ENCODE data around the gene BMP2K. TPM values are rescaled to one million over a fixed set of nuclear protein-coding genes. Genes with fewer than 3 reads are reported as not detected.

The BMP2K gene
- polyA plus RNA-seq (ENCODE audit: insufficient read length): 17.2 TPM

DNA sequence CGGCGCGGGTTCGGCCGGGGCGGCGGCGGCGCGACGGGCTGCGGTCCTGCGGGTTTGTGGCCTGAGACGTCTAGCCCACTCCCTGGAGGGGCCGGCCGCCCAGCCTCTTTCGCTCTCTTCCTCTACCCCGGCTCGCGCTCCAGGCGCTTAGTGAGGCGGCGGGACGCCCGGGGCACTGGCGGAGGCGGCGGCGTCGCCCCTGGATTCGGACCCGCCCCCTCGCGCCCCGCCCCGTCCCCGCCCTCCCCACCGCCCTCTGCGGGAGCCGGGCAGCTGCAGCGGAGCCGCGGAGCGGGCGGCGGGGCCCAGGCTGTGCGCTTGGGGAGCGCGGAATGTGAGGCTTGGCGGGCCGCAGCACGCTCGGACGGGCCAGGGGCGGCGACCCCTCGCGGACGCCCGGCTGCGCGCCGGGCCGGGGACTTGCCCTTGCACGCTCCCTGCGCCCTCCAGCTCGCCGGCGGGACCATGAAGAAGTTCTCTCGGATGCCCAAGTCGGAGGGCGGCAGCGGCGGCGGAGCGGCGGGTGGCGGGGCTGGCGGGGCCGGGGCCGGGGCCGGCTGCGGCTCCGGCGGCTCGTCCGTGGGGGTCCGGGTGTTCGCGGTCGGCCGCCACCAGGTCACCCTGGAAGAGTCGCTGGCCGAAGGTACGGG lies at the start of gene BMP2K:
Gene BMP2K (plus strand): TSS at position 272 of the 650 bp plus-strand sequence. CDS start 194 bp downstream, at position 466.
- peak; percentile 78 for DNase-seq

DNA sequence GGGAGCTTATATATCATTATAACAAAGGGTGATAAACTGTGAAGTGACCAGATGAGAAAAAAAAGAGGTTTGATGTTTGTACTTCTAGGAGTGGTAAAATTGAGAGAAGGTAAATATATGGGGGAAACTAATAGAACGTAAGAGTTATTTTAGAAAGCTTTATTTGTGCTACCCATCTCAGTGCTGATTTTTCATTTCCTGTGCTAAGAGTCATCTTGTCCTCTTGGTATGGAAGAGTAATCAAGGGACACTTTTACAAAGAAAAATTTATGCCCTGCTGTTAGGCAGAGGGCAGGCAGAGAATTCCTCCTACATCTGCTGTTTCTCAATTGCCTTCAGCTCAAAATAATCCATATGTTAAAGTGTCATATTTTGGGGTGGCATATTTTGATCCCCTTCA lies 49.6 kb upstream of the BMP2K start:
- DNase-seq: no peak

DNA sequence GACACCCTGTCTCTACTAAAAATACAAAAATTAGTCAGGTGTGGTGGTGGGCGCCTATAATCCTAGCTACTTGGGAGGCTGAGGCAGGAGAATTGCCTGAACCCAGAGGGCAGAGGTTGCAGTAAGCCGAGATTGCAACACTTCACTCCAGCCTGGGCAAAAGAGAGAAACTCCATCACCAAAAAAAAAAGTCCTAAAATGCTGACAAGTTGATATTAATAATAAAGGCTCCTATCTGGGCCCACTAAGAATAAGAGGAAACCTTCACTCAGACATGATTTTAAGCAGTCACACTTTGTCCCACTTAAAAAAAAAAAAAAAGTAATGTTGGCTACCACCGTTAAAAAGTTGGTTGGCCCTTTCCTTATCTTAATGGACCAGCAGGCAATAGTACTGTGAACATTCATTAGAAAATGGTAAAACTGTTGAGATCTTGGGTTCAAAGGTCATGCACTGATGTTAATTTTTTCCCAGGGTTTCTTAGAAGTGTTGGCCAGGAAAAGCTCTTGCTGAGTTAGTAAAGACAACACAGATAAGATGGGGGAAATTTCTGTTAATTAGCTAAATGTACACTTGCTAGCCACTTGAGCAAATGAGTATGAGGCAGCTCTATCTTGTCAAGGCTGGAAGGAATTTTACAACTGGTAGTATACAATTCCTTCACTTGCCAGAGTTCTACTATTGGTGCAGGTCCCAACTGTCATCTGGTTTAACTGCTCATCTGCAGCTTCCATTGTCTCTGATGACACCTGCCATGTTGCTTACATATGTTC lies 43.6 kb upstream of the BMP2K start:
- DNase-seq: no peak

DNA sequence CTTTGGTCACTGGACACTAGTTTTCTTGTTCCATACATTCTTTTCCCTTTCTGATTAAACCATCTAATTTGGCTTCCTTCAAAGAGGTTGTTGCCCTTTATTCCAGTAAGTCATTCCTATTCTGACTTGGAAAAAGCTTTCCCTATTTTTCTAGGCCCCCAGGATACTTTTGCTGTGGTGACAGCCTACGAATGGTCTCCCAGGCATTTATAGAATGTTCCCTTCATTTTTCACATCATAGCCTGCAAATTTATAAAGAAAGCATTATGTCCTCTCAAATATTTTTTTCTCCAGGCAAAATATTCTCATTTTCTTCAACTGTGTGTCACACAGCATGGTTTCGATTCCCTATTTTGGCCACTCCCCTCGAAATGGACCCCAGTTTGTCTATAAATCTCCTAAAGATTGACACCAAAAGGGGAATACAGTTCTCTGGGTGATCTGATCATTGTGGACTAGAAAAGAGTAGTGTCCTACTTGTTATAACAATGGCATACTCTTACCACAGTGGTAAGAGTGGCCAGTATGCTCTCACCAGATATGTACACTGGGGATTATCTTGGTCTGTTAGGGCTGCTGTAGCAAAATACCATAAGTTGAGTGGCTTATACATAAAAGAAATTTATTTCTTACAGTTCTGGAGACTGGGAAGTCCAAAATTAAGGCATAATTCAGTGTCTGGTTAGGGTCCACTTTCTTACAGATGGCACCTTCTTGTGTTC lies 41.5 kb upstream of the BMP2K start:
- no peak for DNase-seq

DNA sequence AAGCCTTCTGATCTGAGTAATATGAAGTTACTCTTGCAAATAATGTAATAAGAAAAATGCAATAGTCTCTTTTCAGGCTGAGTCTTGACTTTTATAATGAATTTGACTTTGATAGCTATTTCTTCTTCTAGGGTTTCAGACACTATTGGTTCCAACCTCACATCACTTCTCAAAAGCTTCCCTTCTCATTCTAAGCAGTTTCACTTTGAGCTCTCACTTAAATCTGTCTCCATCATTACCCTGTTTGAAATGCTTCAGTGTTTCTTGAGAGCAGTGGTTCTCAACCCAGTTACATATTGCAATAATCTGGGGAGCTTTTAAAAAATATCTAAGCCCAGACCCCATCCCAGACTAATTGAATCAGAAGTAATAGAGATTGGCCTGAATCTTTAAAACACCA lies 40.5 kb upstream of the BMP2K start:
- no peak for DNase-seq

DNA sequence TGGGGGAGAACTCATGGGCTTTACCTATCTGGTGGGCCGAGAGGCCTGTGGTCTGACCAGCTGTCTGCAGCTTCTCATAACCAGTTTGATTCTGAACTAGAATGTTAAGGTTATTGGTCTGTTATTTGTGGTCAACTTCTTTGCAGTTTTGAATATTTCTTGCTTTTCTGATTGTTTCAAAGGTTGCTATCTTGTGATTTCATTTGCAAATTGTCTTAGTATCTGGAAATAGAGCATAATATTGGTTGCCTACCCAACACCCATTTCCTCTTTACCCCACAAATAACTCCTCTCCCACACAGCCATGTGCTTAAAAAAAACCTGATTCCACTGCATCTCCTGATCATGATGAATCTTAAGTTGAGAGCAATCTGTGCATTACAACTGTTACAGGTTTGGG lies 39.1 kb upstream of the BMP2K start:
- DNase-seq: no peak

DNA sequence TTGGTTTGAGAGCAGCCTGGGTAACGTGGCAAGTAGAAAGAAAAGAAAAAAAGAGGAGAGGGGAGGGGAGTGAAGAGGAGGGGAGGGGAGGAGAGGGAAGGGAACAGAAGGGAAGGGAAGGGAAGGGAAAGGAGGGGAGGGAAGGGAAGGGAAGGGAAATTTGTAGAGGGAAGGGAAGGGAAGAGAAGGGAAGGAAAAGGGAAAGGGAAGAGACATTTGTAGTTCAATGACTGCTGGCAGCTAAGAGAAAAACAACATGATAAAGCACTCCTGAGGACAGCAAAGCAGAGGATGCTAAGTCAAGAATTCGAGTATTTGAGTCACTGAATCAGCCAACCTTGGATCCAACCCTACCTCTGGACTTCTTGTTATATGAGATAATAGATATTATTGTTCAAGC lies 38.2 kb upstream of the BMP2K start:
- DNase-seq: no peak

DNA sequence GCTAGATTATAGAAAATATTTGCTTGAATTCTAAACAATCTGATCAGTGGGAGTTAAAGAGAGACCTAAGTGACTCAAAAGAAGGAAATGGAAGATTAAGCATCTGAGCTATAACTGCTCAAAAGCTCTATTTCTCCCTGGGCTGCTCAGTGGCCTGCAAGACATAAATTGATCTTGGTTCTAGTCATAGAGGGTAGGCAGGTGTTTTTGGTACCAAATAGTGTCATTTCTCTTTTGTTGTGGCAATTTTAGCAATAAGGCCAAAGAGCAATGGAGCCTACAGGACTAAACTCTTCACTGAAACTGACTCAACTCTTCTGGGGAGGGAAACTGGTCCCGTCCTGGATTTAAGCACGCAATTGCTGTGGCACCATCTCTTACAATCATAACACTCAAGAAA lies 33.9 kb upstream of the BMP2K start:
- DNase-seq: no peak

DNA sequence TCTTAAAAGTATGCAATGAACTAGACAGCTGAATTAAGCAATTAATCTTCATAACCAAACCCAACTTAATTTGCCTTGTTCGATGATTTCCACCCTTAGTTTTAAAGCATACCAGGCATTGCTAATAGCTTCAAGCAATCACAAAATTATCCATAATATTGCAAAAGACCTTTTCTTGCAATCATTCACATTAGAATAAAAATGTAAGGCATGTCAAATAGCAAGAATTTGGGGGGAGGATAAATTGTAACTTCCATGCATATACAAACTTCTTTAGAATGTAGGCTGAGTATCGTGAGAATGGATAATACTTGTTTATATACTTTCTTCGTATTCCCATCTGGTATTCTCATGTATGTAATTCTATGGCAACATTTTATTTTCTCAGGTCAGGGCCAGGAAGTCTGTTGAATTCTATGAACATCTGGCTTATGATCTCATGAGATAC lies 28.7 kb upstream of the BMP2K start:
- peak; percentile 13 for DNase-seq

DNA sequence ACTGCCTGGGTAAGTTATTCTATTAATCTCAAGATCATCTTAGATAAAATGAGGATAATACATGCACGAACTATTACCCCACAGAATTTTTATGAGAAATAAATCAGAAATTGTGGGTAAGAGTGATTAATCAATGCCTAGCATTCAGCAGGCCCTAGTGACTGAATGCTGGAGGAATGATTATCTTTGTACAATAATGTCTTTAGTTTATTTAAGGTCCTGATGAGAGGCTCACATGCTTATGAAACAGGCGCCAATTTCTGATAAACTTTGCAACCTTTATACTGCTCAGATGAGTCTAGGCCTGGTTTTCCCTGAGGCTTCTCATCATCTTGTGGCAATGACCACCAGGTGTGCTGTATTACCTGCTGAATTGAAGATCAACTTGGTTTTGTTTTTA lies 27.8 kb upstream of the BMP2K start:
- no peak for DNase-seq

DNA sequence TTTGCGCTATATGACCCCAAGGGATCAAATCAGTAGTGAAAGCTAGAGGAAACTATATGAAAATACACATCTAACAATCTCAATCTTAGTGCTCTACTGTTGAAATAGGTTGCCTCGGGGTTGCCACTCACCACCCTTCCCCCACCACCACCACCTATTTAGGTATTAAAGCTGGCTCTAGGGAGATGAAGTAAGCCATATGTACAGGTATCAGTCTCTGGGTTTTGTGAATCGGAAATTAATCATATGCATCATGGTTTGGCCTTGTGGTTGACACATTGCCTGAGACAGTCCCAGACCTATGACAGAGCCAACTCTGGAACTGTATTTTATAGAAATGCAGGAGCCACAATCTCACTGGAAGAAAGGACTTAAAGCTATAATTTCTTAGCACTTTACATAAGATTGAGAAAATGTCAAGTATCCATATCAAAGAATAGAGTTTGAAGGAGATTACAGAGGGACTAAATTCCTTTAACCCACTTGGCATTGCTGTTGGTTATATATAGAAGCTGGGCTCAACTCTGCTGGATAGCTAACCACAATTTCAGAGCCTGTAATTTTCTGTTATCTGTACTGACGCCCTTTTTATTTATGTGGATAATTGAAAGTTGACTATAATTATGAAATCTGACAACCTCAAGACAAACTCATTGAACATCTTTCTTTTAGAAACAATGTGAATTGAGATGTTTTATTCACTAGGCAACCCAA lies 26.7 kb upstream of the BMP2K start:
- no peak for DNase-seq

DNA sequence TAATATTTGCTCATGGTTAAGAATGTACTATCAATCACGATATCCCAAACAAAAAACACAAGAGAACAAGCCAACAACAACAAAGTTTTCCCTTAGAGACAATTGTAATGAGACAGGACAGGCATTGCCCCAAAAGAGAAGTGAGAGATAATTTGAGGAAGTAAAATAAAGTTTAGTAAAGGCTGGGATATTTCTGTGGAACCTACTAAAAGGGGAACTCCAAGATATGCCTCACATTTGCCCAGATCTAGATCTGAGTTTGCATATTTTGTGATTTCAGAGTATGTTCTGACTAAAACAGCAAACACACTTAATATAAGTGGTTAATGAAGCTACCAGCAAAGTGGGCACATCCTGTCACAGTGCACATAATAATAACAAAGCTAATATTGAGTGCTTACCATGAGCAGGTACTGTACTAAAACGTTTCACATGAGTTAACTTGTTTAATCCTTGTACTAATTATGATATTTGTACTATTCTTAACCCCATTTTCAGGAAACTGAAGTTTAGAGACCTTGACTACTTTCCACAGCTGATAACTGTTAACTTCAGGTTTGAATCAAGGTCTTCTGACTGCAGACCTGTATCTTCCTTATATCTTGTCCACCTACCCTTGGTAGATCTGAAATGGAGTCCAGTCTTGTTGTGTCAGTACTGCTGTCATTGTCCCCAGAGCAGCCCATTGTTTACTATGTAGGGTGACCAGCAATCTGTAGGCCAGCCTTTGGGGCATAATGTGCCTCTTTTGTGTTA lies 26.0 kb upstream of the BMP2K start:
- DNase-seq: no peak

DNA sequence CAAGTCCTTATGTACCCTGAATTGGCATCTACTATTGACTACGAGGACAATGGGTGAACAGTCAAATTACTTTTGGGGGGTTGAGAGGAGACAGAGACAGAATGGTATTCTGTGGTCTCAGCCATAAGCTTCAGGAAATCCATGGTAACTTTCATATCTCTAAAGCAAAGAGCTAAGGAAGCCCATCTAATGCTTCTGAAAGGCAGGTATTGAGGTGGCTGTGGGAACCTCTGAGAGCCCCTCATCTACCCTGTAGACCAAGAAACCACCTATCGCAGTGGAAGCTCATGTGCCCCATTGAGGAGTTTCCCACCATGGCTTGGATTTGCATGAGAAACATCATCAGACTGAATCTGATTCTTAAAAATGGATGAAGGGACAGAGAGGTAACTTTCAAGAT lies 23.1 kb upstream of the BMP2K start:
- DNase-seq: no peak

DNA sequence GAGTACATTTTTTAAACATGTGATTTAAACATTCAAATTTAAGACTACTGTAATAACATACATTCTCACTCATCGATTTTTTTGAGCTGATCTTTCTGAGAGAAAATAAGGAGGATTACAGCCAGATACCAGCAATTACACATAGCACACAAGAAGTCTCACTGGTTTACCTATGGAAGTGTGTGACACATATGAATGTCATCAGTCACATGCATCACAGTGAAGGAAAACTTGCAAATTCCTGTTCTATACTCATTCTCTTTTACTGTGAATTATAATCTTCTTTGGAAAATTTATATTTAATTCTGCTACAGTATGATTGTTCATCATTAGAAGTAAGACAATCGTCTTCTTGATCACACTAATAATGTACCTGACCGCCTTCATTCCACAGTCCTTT lies 21.3 kb upstream of the BMP2K start:
- no peak for DNase-seq

DNA sequence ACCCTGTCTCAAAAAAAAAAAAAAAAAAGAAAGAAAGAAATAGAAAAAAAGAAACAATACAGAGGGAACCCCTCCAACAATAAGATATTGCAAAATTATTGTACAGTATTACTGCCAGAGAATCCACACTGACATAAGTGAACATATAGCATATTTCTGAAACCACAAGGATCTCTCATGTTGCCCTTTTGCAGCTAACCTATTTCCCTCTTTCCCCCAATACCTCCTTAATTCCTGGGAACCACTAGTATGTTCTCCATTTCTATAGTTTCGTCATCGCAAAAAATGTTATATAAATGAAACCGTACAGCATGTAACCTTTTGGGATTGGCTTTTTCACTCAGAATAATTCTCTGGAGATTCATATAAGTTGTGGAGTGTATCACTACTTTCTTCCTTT lies 20.0 kb upstream of the BMP2K start:
- DNase-seq: no peak

DNA sequence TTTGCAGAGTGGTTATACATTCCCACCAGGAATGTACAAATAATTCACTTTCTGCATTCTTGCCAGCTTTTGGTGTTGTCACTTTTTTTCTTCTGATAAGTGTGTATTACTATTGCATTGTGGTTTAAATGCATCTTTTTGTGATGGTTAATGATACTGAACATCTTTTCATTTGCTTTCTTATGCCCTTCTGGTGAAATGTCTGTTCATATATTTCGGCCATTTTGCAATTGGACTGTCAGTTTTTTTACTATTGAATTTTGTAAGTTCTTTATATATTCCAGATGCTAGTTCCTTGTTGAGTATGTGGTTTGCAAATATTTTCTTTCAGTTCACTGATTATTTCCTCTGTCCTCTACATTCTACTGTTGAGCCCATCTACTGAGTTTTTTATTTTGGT lies 19.4 kb upstream of the BMP2K start:
- DNase-seq: no peak

DNA sequence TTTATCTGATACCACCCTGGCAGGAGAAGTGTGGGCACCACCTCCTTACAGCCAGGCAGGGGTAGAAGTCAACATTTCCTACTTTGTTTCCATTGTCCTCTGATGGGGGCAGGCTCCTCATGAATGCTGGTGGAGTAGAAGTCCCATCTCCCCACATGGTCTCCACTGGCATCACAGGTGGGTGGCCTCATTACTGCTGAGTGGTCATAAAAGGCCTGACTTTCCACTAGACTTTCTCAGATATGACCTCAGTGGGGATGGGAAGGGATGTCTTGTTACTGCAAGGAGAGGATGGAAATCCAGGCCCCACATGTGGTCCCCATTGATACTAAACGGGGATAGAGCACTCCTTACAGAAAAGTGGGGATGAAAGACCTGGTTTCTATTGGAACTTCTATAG lies 18.6 kb upstream of the BMP2K start:
- DNase-seq: no peak

DNA sequence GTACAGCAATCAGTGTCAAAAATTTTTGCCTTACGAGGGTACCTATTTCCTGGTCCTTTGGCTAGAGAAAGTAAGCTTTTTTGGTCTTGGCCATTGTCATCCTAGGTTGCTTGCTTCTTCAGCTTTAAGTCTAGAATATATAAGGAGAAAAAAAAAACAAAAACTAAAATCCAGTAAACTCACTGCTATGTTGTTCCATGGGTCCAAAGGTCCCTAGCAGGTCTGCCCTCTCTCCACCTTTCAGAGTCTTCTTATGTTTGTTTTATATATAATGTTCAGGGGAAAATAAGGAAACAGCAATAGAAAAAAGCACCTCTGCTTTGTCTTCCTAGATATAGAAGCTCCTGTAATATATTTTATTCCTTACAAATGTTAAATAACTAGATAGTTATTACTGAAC lies 18.1 kb upstream of the BMP2K start:
- no peak for DNase-seq

DNA sequence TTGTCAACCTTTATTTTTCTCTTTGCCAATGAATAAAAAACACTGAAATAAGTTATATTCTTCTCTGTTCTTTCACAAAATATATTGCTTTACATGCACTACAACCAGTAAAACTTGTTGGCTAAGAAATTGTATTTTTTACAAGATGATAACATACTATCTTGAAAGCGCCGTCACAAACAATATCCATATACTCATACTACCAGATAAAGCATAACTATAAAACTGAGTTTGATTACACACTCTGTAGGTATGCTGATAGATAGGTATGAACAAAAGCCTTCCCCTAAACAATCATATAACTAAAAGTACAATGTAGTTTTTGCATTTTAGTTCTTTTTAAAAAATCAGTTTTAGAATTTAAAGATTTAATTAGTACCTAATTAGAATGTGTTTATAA lies 13.6 kb upstream of the BMP2K start:
- no peak for DNase-seq

DNA sequence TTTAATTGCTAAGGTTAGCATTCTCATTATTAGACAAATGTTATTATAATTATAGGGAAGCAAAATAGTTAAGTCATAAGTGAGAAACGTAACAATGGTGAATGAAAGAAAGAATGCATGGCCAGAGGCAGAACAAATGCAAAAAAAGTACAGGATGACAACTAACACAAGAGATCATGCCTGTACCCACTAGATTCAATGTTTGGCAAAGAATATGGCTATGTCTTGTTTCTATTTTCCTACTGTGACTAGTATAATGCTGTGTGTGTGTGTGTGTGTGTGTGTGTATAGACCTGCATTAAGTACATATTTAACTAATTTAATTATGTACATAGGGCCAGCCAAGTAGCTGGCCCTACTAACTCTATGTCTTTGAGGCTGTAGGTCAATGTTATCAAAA lies 12.9 kb upstream of the BMP2K start:
- no peak for DNase-seq

DNA sequence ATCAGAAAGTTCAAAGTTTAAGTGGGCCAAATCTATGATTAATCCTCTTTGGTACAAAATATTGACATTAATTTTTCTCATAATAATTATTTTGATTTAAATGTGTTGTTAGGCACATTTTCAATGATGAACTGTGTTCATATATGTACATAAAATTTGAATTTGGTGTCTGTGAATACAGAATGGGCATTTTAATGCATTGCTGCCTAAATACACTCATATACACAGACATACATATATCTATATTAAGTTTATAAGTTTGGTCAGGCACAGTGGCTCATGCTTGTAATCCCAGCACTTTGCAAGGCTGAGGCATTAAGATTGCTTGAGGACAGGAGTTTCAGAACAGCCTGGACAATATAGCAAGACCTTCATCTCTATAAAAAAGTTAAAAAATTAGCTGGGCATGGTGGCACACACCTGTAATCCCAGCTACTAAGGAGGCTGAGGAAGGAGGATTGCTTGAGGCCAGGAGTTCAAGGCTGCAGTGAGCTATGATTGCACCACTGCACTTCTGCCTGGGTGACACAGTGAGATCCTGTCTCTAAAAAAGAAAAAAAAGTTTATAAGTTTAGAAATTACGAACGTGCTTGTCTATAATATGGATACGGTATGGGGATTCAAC lies 12.3 kb upstream of the BMP2K start:
- DNase-seq: no peak

DNA sequence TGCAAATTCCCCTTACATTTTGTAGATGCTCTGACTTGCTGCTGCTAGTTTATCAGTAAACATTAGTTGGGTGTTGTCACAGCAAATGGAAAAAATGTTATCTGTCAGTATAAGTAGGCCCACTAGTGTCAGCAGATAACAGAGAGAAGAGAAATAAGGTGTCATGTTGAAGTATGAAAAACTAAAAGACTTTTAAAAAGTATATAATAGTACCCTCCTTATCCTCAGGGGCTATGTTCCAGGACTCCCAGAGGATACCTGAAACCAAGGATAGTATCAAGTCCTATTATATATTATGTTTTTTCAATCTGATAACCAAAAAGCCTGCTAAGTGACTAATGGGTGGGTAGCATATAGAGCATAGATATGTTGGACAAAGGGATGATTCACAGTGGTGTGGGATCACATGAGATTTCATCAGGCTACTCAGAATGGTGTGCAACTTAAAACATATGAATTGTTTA lies 11.6 kb upstream of the BMP2K start:
- no peak for DNase-seq

Measured in hindlimb muscle (tissue), 1 donor.